Raji (cell line): ENCODE measurements around the gene C1QTNF3.

ENCODE experiments used
- POLR2A ChIP-seq: IDR thresholded peaks from 2 replicates; pipeline ENCODE4 v1.6.1; 2011; ENCODE audit warnings: low read depth, low read length, control low read depth; ENCODE audit not compliant: insufficient read depth

The C1QTNF3 gene, protein sequence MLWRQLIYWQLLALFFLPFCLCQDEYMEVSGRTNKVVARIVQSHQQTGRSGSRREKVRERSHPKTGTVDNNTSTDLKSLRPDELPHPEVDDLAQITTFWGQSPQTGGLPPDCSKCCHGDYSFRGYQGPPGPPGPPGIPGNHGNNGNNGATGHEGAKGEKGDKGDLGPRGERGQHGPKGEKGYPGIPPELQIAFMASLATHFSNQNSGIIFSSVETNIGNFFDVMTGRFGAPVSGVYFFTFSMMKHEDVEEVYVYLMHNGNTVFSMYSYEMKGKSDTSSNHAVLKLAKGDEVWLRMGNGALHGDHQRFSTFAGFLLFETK

DNA sequence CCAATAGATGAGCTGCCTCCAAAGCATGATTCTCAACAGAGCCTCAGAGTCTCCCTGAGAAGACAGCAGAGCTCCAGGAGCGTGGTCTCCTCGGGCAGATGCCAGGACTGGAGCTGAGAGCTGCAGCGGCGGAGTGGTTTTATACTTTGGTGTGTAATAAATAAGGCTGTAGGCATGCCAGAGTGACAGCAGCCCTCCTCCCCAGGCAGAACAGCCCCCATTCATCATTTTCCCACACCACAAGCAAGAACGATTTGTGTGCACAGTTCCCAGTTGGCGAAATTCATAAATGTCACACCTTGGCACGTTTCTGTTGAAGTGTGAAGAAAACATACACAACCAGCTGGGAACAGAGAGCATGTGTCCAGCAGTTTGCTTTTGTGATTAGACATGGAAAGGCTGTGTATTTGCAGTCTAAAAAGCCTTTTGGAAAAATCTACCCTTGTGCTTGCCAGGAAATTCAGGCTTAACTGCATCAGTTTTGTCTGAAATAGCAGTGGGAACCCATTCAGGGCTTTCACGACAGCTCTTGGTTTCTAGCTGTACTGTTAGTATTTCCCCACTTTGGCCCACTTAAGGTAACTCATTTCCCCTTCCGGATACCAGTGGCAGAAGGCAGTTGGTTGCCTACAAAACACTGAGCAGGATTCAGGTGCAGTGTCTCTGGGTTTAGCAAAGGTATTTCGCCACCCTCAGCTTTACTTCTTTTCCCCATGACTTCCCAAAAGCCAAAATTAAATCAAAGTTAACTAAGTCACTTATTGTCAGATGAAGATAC is at the start of gene C1QTNF3:
Gene C1QTNF3 (minus strand): TSS at position 115 of the 778 bp plus-strand sequence. CDS start 88 bp downstream, at position 27.
- no peak for TF ChIP-seq POLR2A

- TF ChIP-seq POLR2A, result no peak
These were observed 21.6 kb upstream of the C1QTNF3 start for GRCh38 chr5:34064656-34065055.

DNA sequence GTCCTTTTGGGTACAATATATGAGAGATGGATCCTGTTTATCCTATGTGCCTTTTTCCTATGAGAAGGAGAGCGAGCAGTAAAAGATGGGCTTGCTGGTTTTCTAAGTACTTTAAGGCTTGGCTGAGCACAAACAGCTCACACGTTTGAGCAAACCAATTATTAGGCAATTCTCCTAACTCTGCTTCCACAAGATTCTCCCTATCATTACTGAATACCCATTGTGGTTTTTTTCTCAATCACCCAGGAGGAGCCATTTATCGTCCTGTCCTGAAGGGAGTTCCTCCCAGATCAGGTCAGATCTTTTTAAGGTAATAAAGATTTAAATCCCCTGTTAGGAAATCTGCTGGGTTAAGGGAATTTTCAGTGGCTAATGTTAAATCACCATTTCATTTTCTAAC is 19.4 kb upstream of the C1QTNF3 start:
- TF ChIP-seq POLR2A, result no peak

DNA sequence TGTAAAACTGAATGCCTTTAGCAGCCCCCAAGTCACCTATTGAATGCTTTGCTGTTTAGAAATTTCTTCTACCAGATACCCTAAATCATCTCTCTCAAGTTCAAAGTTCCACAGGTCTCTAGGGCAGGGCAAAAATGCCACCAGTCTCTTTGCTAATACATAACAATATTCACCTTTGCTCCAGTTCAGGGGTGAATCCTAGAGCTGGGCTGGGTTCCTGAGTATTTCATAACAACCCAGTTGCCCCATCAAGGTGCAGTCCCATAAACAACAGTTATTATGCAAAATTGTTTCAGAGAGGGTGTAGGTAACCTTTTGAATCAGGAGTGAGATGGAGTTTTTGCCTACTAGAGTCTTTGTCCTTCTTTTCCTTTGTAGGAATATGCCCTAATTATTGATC is 19.0 kb upstream of the C1QTNF3 start:
- TF ChIP-seq POLR2A, result no peak

DNA sequence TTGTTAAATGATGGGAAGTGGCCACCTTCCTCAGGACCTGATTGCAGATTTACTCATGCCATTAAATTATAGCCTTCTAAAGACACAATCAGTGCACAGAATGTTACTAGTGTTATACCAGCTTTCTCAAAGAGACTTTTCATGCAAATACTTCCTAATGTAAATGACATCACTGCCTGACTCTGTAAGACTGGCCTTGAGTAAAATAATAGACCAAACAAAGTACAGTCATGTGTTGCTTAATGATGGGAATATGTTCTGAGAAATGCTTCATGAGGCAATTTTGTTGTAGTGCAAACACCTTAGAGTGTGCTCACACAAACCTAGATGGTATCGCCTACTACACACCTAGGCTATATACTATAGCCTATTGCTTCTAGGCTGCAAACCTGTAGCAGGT is 17.0 kb upstream of the C1QTNF3 start:
- TF ChIP-seq POLR2A, result no peak

GRCh38 chr5:34058532-34058931 is 15.5 kb upstream of the C1QTNF3 start:
- no peak for TF ChIP-seq POLR2A

DNA sequence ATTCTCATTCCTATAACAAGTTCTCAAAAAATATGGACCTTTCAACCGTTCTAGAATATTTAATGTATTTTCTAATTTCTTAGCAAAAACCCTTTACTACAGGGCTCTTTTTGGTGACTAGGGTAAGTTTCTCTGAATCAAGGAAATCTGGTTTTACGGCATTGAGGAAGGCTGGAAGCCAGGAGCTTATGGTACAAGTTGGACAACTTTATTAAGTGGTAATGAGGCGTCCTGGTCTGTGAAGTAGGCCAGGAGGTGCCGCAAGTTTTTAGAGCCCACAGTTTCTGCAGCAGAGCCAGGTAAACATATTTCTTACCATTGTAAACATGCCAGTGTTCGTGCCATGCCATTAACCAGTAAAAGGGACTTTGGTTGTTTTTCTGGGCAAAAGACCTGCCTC is 14.6 kb upstream of the C1QTNF3 start:
- no peak for TF ChIP-seq POLR2A

GRCh38 chr5:34057118-34057517 is 14.1 kb upstream of the C1QTNF3 start:
- TF ChIP-seq POLR2A, result no peak

GRCh38 chr5:34055667-34056066 is 12.7 kb upstream of the C1QTNF3 start:
- TF ChIP-seq POLR2A, result no peak

DNA sequence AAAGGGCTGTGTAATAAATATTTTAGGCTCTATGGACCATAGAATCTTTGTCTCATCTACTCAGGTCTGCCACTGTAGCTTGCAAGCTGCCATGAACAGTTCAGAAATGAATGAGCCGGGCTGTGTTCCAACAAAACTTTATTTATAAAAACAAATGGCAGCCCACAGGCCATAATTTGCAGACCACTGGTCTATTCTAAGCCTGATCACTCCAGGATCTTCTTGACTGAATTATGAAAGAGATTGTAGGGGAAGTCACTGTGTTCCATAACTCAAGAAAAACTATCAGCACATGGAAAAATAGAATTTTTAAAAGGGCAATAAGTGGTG is 11.4 kb upstream of the C1QTNF3 start:
- TF ChIP-seq POLR2A, result no peak

- TF ChIP-seq POLR2A, result no peak
These were observed 10.8 kb upstream of the C1QTNF3 start for GRCh38 chr5:34053571-34054399.

- TF ChIP-seq POLR2A, result no peak
These were observed 10.1 kb upstream of the C1QTNF3 start for GRCh38 chr5:34053133-34053532.

DNA sequence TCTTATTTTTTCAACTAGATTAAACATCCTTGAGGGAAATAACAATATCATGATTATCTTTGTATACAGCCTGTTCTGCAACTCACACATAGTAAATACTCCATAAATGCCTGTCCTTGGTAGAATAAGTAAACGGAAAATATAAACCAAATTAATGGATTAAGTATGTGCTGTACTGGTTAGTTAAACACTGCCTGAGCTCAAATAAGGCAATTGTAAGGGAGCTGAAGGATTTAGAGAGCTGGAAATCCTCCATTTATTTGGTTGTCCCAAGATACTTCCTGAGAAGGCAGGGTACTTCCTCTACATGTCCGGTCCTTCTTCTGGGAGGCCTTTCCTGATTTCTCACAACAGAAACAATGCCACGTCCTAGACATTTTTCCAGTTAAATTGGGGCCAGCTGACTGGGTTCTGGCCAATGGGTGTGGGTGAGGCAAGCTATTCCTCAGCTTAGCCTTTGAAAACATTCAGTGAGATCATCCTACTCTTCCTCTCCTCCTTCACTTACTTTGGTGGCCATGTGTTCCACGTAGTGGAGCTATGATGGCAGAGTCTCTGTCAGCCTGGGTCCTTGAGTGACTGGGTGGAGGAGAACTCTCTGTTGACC is 8.5 kb upstream of the C1QTNF3 start:
- no peak for TF ChIP-seq POLR2A

DNA sequence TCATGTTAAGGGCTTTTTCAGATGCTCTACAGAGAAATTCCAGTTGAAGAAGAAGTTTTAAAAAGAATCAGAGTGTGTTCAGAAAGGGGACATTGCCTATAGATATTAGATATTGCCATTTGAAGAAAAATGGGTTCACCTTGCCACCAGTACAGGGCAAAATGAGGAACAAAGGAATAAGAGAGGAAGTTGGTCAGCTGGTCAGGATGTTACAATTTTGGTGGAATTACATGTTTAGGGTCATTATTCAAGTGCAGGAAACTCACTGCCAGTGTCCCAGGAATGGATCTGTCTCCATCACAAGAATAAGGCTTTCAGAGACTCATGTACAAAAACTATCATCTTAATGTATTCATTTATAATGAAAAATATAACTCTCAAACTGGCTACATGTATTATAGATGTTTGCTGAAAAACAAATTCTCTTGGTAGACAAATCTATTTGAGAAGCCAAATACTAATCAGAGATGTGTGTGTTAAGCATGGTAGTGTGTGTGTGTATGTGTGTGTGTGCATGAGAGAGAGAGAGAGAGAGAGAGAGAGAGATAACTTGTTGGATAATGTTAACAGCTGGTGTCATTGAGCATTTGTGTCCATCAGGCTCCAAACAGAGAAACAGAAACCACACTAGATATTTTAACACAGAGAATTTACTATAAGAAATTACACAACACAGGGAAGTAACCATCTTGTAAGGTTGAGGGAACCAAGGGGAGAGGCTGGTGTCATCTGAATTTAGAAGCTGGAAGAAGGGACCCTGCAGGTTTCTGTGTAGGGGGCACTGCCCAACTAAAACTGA is 5.0 kb upstream of the C1QTNF3 start:
- TF ChIP-seq POLR2A, result no peak

- TF ChIP-seq POLR2A, result no peak
These were observed 4.1 kb upstream of the C1QTNF3 start for GRCh38 chr5:34047143-34047542.

GRCh38 chr5:34045996-34046395 is 3.0 kb upstream of the C1QTNF3 start:
- TF ChIP-seq POLR2A, result no peak
